Naive thymus-derived CD4-positive, alpha-beta T cell (primary cell): ENCODE data around the gene H2AZ2. TPM values are rescaled to one million over a fixed set of nuclear protein-coding genes. Genes with fewer than 3 reads are reported as not detected.

Experiments used
- ATAC-seq: fragments of 150-1000 bp; cut with Tn5 transposase; 2 replicates; pipeline ENCODE4 v1.10.0; 2021; ENCODE audit warnings: mild to moderate bottlenecking, moderate library complexity
- CTCF ChIA-PET: fragments of 350-600 bp; sonication (Branson Sonifier 250); formaldehyde crosslinking; loops from one replicate; lab custom pipeline; 2021; ENCODE audit warnings: antibody characterized with exemption; lab: Charles Lee
- POLR2A ChIA-PET: fragments of 350-600 bp; sonication (Branson Sonifier 250); formaldehyde crosslinking; loops from one replicate; lab custom pipeline; 2021; ENCODE audit warnings: antibody characterized with exemption, inconsistent platforms; lab: Charles Lee
- DNase-seq, 9 donors: peaks; one replicate each; pipeline versions ENCODE4 v3.0.0 to v3.0.0-alpha.2; 2020 to 2022; ENCODE audit warnings: mixed read lengths in 1 of 9
- H3K27ac ChIP-seq: one replicate; pipeline ENCODE4 v1.7.0; 2013; ENCODE audit warnings: mild to moderate bottlenecking, low read depth, low read length, moderate library complexity
- H3K27me3 ChIP-seq, 2 donors: one replicate each; pipeline ENCODE4 v1.7.0; 2013; ENCODE audit warnings: low read length in 2 of 2, mild to moderate bottlenecking in 2 of 2, moderate library complexity in 2 of 2; ENCODE audit not compliant: control insufficient read depth in 2 of 2, insufficient read depth in 2 of 2
- H3K36me3 ChIP-seq, 3 experiments: 1 replicate in 2 of 3; 2 replicates in 1 of 3; pipeline ENCODE4 v1.7.0; 2013; ENCODE audit warnings: low read length in 3 of 3, mild to moderate bottlenecking in 3 of 3, moderate library complexity in 1 of 3; ENCODE audit not compliant: insufficient read depth in 3 of 3, control insufficient read depth in 2 of 3
- H3K4me1 ChIP-seq, 2 donors: one replicate each; pipeline ENCODE4 v1.7.0; 2013; ENCODE audit warnings: low read length in 2 of 2, mild to moderate bottlenecking in 2 of 2, moderate library complexity in 1 of 2; ENCODE audit not compliant: control insufficient read depth in 2 of 2, insufficient read depth in 2 of 2
- H3K4me3 ChIP-seq: 2 replicates; pipeline ENCODE4 v1.7.0; 2013; ENCODE audit warnings: mild to moderate bottlenecking, low read length
- H3K9me3 ChIP-seq, 3 experiments: 1 replicate in 2 of 3; 2 replicates in 1 of 3; pipeline ENCODE4 v1.7.0; 2013; ENCODE audit warnings: low read length in 3 of 3; ENCODE audit not compliant: control insufficient read depth in 2 of 3
- H3K27ac Mint-ChIP-seq, 9 donors: one replicate each; pipeline ENCODE4 v1.8.0; 2020 to 2022; ENCODE audit warnings: mixed read lengths in 9 of 9, mild to moderate bottlenecking in 8 of 9, moderate library complexity in 5 of 9, inconsistent platforms in 2 of 9
- H3K27me3 Mint-ChIP-seq, 5 donors: one replicate each; pipeline ENCODE4 v1.8.0; 2021 to 2022; ENCODE audit warnings: mixed read lengths in 5 of 5, mild to moderate bottlenecking in 1 of 5
- H3K36me3 Mint-ChIP-seq, 5 donors: one replicate each; pipeline ENCODE4 v1.8.0; 2020 to 2022; ENCODE audit warnings: mixed read lengths in 5 of 5, mild to moderate bottlenecking in 3 of 5, inconsistent platforms in 1 of 5
- H3K4me1 Mint-ChIP-seq, 7 donors: one replicate each; pipeline ENCODE4 v1.8.0; 2020 to 2022; ENCODE audit warnings: mixed read lengths in 7 of 7, mild to moderate bottlenecking in 3 of 7, inconsistent platforms in 1 of 7
- H3K4me3 Mint-ChIP-seq, 10 donors: one replicate each; pipeline ENCODE4 v1.8.0; 2020 to 2022; ENCODE audit warnings: mild to moderate bottlenecking in 10 of 10, mixed read lengths in 10 of 10, moderate library complexity in 6 of 10, inconsistent platforms in 2 of 10
- H3K9me3 Mint-ChIP-seq, 11 donors: one replicate each; pipeline ENCODE4 v1.8.0; 2020 to 2022; ENCODE audit warnings: mixed read lengths in 11 of 11, mild to moderate bottlenecking in 4 of 11, inconsistent platforms in 1 of 11, moderate library complexity in 1 of 11
- intact Hi-C, 2 donors: fragments of 100-400 bp; cut with micrococcal nuclease; formaldehyde crosslinking; loops; one replicate each; pipeline ENCODE4 v1.15.1; 2023
- polyA plus RNA-seq, 2 donors: library from polyadenylated mRNA; unstranded; fragments of 300-500 nt; fragmentation: Illumina TruSeq; gene quantifications; one replicate each; pipeline ENCODE4 v1.2.3, GENCODE V29; 2021
- total RNA-seq, 6 experiments: library from RNA in 5 of 6; stranded (reverse) in 5 of 6; gene quantifications; 1 replicate in 5 of 6; 2 replicates in 1 of 6; pipeline ENCODE4 v1.2.3 and lab custom pipeline; 2021 to 2026

H2AZ2 gene
- total and polyA plus RNA-seq, 7 experiments from 2014 or later: 141 to 284 (median 146) TPM

GRCh38 chr7:44883961-44884620, 36.2 kb upstream of the H2AZ2 start:
- CTCF ChIA-PET: interaction anchor here (0.7 kb wide), 2 partner anchors 28 to 117 kb away, joined by 3 to 4 read pairs; no protein-coding TSS in a partner anchor
- H3K4me3 ChIP-seq: peak overlapping the region; percentile 48
- Mint-ChIP-seq H3K27me3 (peaks cover 0 to 2% (median 0%) of the 10 kb centered on the region in 5 donors), H3K4me3 (peak overlapping the region; percentile 76 to 97 (median 86)), H3K9me3 (peaks cover 0 to 57% (median 28%) of the 10 kb centered on the region in 11 donors), H3K4me1 (peaks cover 6 to 70% (median 55%) of the 10 kb centered on the region in 7 donors), H3K36me3 (peaks cover 0 to 37% (median 22%) of the 10 kb centered on the region in 5 donors), H3K27ac (peak overlapping the region in 8 of 9 donors; percentile 48 to 99 (median 86))
- H3K9me3 ChIP-seq: peaks cover 6 to 23% (median 18%) of the 10 kb centered on the region in 3 experiments
- peaks cover 26 to 53% of the 10 kb centered on the region in 2 donors for H3K4me1 ChIP-seq
- H3K27me3 ChIP-seq: no peaks in the 10 kb centered on the region
- H3K36me3 ChIP-seq: peaks cover 0 to 3% (median 0%) of the 10 kb centered on the region in 3 experiments
- DNase-seq: no peak
- intact Hi-C loops: loop anchor here (2.0 kb wide), 3 partner anchors 27 to 95 kb away; partner anchors contain the start of gene MYO1G (in 1 of the 2)
- H3K27ac ChIP-seq: peak overlapping the region; percentile 86
- ATAC-seq: no peak
- POLR2A ChIA-PET: interaction anchor here (0.8 to 2.7 kb wide), 21 partner anchors 9 to 840 kb away, joined by 3 to 60 read pairs (median 8); partner anchors contain the start of genes DBNL, DDX56, H2AZ2 and NUDCD3

DNA sequence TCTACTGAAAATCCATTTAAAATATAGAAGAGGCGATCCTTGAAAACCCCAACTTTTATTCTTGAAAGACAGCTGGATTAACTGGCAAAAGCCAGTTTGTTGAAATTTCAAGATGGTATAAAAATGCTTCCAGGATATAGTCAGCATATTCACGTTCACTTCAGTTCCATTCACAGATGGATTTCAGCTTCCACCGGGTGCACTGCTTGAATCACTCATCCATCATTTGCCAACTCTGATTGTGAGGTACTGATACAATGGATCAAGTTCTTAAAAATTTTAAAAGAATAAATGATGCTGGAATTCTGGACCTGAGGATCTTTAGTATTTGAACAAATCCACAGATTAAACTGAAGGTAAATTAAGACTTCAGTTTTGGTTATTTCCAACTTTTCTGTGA, 35.0 kb upstream of the H2AZ2 start:
- H3K4me1 Mint-ChIP-seq: peaks cover 6 to 69% (median 56%) of the 10 kb centered on the region in 7 donors
- H3K9me3 Mint-ChIP-seq: peaks cover 0 to 68% (median 28%) of the 10 kb centered on the region in 11 donors
- ATAC-seq (no peak), DNase-seq (no peak)
- peak overlapping the region in 2 of 9 donors; percentile 58 to 71 for H3K27ac Mint-ChIP-seq
- Histone ChIP-seq H3K4me1 (peaks cover 26 to 53% of the 10 kb centered on the region in 2 donors), H3K9me3 (peaks cover 6 to 24% (median 18%) of the 10 kb centered on the region in 3 experiments), H3K36me3 (peaks cover 0 to 3% (median 0%) of the 10 kb centered on the region in 3 experiments), H3K4me3 (peak overlapping the region; percentile 7), H3K27me3 (no peaks in the 10 kb centered on the region), H3K27ac (no peak overlapping the region)
- H3K27me3 Mint-ChIP-seq: peaks cover 0 to 2% (median 0%) of the 10 kb centered on the region in 5 donors
- intact Hi-C loops: no loop called here
- peak overlapping the region in 5 of 10 donors; percentile 59 to 97 (median 90) for H3K4me3 Mint-ChIP-seq
- ChIA-PET CTCF (interaction anchor here (0.8 to 1.7 kb wide), 3 partner anchors 31 to 253 kb away, joined by 3 to 5 read pairs (median 4); no protein-coding TSS in a partner anchor), POLR2A (interaction anchor here (0.8 to 1.8 kb wide), 4 partner anchors 8 to 309 kb away, joined by 3 to 12 read pairs (median 5); partner anchors contain the start of genes DDX56 and H2AZ2)
- peaks cover 0 to 37% (median 25%) of the 10 kb centered on the region in 5 donors for H3K36me3 Mint-ChIP-seq

DNA sequence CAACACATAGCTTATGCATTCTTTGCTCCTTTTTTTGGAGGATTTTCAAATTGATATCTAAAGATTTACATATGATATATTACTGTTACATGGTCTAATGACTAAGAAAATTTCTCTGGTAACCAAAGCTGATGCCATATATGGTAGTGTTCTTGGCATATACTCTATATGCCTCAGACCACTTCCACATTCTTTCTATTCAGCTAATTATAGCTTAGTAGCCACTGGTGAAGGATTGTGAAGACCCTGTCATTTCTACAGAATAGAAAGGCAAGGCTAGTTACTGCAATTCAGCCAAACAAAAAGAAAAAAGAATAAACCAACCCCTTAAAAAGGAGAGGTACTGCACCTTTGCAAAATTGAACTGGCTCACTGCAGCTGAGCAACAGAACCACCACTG, 33.7 kb upstream of the H2AZ2 start:
- ChIA-PET POLR2A (interaction anchor here (1.0 to 1.8 kb wide), 7 partner anchors 16 to 308 kb away, joined by 3 to 12 read pairs (median 4); partner anchors contain the start of genes DDX56, H2AZ2, MYO1G and TMED4), CTCF (interaction anchor here (0.6 to 2.2 kb wide), 5 partner anchors 23 to 254 kb away, joined by 3 to 5 read pairs (median 4); no protein-coding TSS in a partner anchor)
- H3K27ac ChIP-seq: no peak overlapping the region
- peaks cover 26 to 46% of the 10 kb centered on the region in 2 donors for H3K4me1 ChIP-seq
- H3K4me3 Mint-ChIP-seq: peak overlapping the region in 4 of 10 donors; percentile 25 to 83 (median 44)
- DNase-seq (no peak), ATAC-seq (no peak)
- peaks cover 6 to 66% (median 52%) of the 10 kb centered on the region in 7 donors for H3K4me1 Mint-ChIP-seq
- peaks cover 0 to 3% (median 0%) of the 10 kb centered on the region in 3 experiments for H3K36me3 ChIP-seq
- H3K9me3 ChIP-seq: peaks cover 6 to 28% (median 18%) of the 10 kb centered on the region in 3 experiments
- peaks cover 0 to 79% (median 33%) of the 10 kb centered on the region in 11 donors for H3K9me3 Mint-ChIP-seq
- peak overlapping the region in 1 of 9 donors; percentile 62 for H3K27ac Mint-ChIP-seq
- H3K4me3 ChIP-seq: no peak overlapping the region
- H3K36me3 Mint-ChIP-seq: peaks cover 0 to 37% (median 25%) of the 10 kb centered on the region in 5 donors
- H3K27me3 ChIP-seq: no peaks in the 10 kb centered on the region
- intact Hi-C loops: no loop called here
- H3K27me3 Mint-ChIP-seq: peaks cover 0 to 2% (median 0%) of the 10 kb centered on the region in 5 donors

GRCh38 chr7:44881066-44881600, 33.2 kb upstream of the H2AZ2 start:
- Mint-ChIP-seq H3K36me3 (peaks cover 0 to 37% (median 25%) of the 10 kb centered on the region in 5 donors), H3K4me3 (peak overlapping the region in 6 of 10 donors; percentile 8 to 83 (median 44)), H3K9me3 (peaks cover 0 to 84% (median 34%) of the 10 kb centered on the region in 11 donors), H3K4me1 (peaks cover 6 to 63% (median 49%) of the 10 kb centered on the region in 7 donors), H3K27ac (peak overlapping the region in 2 of 9 donors; percentile 28 to 67), H3K27me3 (peaks cover 0 to 2% (median 0%) of the 10 kb centered on the region in 5 donors)
- Histone ChIP-seq H3K36me3 (peaks cover 0 to 3% (median 0%) of the 10 kb centered on the region in 3 experiments), H3K27me3 (no peaks in the 10 kb centered on the region), H3K9me3 (peaks cover 6 to 28% (median 18%) of the 10 kb centered on the region in 3 experiments), H3K27ac (no peak overlapping the region), H3K4me3 (no peak overlapping the region), H3K4me1 (peaks cover 23 to 41% of the 10 kb centered on the region in 2 donors)
- ATAC-seq: no peak
- POLR2A ChIA-PET: interaction anchor here (0.8 to 1.8 kb wide), 7 partner anchors 14 to 299 kb away, joined by 3 to 12 read pairs (median 4); partner anchors contain the start of genes H2AZ2, MYO1G and TMED4
- no peak for DNase-seq
- intact Hi-C loops: no loop called here
- CTCF ChIA-PET: interaction anchor here (0.6 to 2.2 kb wide), 5 partner anchors 24 to 255 kb away, joined by 3 to 5 read pairs (median 4); no protein-coding TSS in a partner anchor

DNA sequence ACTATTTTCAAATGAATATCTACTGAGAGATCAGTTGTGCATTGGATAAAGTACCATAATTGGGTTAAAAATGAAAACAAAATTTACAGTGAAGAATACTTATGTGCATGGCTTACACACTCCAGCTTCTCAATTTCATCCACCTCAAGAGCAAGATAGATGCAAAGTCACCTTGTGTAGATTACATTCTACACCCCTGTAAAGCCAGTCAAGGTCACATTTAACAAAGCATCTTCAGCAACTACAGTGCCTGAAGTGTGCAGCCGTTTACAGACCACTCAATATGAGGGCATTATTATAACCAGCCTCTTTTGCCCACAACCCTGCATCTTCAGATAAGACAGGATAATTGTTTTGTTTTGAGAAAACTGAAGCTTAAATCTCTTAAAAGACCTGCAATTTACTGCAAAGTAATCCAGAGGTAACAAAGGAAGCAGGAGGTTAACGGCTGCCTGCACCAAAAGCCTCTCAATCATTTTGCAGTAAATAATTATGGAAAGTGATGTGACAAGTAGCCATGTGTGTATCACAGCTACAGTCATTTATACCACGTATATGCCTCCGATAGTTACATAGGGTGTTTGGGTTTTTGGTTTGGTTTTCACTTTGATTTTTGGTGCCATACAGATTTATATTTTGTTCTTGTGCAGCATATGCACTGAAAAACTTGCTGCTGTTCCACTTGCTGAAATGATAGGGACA, 32.6 kb upstream of the H2AZ2 start:
- peaks cover 19 to 39% of the 10 kb centered on the region in 2 donors for H3K4me1 ChIP-seq
- peaks cover 6 to 30% (median 18%) of the 10 kb centered on the region in 3 experiments for H3K9me3 ChIP-seq
- H3K27ac ChIP-seq: no peak overlapping the region
- ChIA-PET CTCF (interaction anchor here (2.2 kb wide), 1 partner anchor 23 kb away, joined by 5 read pairs; no protein-coding TSS in a partner anchor), POLR2A (interaction anchor here (0.6 to 1.3 kb wide), 4 partner anchors 14 to 99 kb away, joined by 3 to 4 read pairs (median 3); partner anchors contain the start of gene MYO1G)
- intact Hi-C loops: no loop called here
- DNase-seq: no peak
- H3K27me3 ChIP-seq: no peaks in the 10 kb centered on the region
- H3K36me3 ChIP-seq: peaks cover 0 to 3% (median 0%) of the 10 kb centered on the region in 3 experiments
- no peak for ATAC-seq
- no peaks in the 10 kb centered on the region for H3K27me3 Mint-ChIP-seq
- H3K4me3 Mint-ChIP-seq: peak overlapping the region in 7 of 10 donors; percentile 5 to 83 (median 32)
- H3K4me1 Mint-ChIP-seq: peaks cover 0 to 57% (median 42%) of the 10 kb centered on the region in 7 donors
- H3K36me3 Mint-ChIP-seq: peaks cover 0 to 33% (median 25%) of the 10 kb centered on the region in 5 donors
- H3K27ac Mint-ChIP-seq: peak overlapping the region in 3 of 9 donors; percentile 11 to 73 (median 28)
- peaks cover 0 to 91% (median 35%) of the 10 kb centered on the region in 11 donors for H3K9me3 Mint-ChIP-seq
- no peak overlapping the region for H3K4me3 ChIP-seq
